GM18499 (cell line): ENCODE results near the gene TMEM208.

ENCODE experiments used
- ATAC-seq: cut with Tn5 transposase; IDR thresholded peaks from one replicate; pipeline ENCODE4 v1.9.1; 2021; ENCODE audit warnings: moderate number of reproducible peaks; ENCODE audit not compliant: insufficient read depth, unreplicated experiment

TMEM208 gene

GRCh38 chr16:67248073-67248400 is 21.1 kb downstream of the TMEM208 start:
- ATAC-seq: no peak

- ATAC-seq: no peak
Observed at GRCh38 chr16:67248401-67249177, 21.7 kb downstream of the TMEM208 start, which contains the start of gene SLC9A5. Gene SLC9A5, plus strand, starts transcription at chr16:67248979. Its CDS starts 36 bp downstream, at chr16:67249015.

GRCh38 chr16:67249178-67250044 is 22.5 kb downstream of the TMEM208 start:
- no peak for ATAC-seq

GRCh38 chr16:67250045-67250327 is 23.1 kb downstream of the TMEM208 start:
- ATAC-seq: no peak

GRCh38 chr16:67252609-67253497 is 25.9 kb downstream of the TMEM208 start:
- no peak for ATAC-seq

- no peak for ATAC-seq
Observed at GRCh38 chr16:67254801-67255552, 28.0 kb downstream of the TMEM208 start.

GRCh38 chr16:67255553-67256221 is 28.8 kb downstream of the TMEM208 start:
- ATAC-seq: no peak

- no peak for ATAC-seq
Observed at GRCh38 chr16:67256701-67257230, 29.8 kb downstream of the TMEM208 start.

GRCh38 chr16:67257486-67258160 is 30.7 kb downstream of the TMEM208 start:
- ATAC-seq: no peak

- no peak for ATAC-seq
Observed at GRCh38 chr16:67258161-67258835, 31.4 kb downstream of the TMEM208 start.

GRCh38 chr16:67259705-67260104 is 32.8 kb downstream of the TMEM208 start:
- no peak for ATAC-seq

GRCh38 chr16:67260426-67261063 is 33.6 kb downstream of the TMEM208 start:
- no peak for ATAC-seq

- no peak for ATAC-seq
Observed at GRCh38 chr16:67263201-67263600, 36.3 kb downstream of the TMEM208 start.

GRCh38 chr16:67264277-67264676 is 37.3 kb downstream of the TMEM208 start:
- ATAC-seq: no peak

GRCh38 chr16:67264866-67265265 is 37.9 kb downstream of the TMEM208 start:
- no peak for ATAC-seq

- no peak for ATAC-seq
Observed at GRCh38 chr16:67265834-67266233, 38.9 kb downstream of the TMEM208 start.

- no peak for ATAC-seq
Observed at GRCh38 chr16:67268136-67268579, 41.2 kb downstream of the TMEM208 start.

- no peak for ATAC-seq
Observed at GRCh38 chr16:67269766-67270165, 42.8 kb downstream of the TMEM208 start.
